K562 (cell line): Measurements from ENCODE around the gene ZNF322. TPM values are rescaled to one million over a fixed set of nuclear protein-coding genes. Genes with fewer than 3 reads are reported as not detected.

Experiments
- ATF1 ChIP-seq, 2 experiments: fragments of 450-650 bp in 1 of 2; IDR thresholded peaks; 2 replicates each; pipeline ENCODE4 v1.6.1; 2016; ENCODE audit warnings: missing compliant biosample characterization in 1 of 2, missing genetic modification characterization in 1 of 2
- CXXC5 ChIP-seq: fragments of 250-450 bp; sonication (Bioruptor Pico); IDR thresholded peaks from 2 replicates; pipeline ENCODE4 v1.8.0; 2022; ENCODE audit warnings: inconsistent platforms, mild to moderate bottlenecking, moderate library complexity
- E2F1 ChIP-seq: sonication (generic); formaldehyde crosslinking; IDR thresholded peaks from 2 replicates; pipeline ENCODE4 v1.8.1; 2023; ENCODE audit warnings: mild to moderate bottlenecking, missing genetic modification reagents, moderate library complexity
- NEUROD1 ChIP-seq: fragments of 150-350 bp; IDR thresholded peaks from 2 replicates; pipeline ENCODE4 v1.6.1; 2014; ENCODE audit warnings: borderline replicate concordance, low read length, low read depth; ENCODE audit not compliant: partially characterized antibody
- PRDM10 ChIP-seq: fragments of 450-650 bp; IDR thresholded peaks from 2 replicates; pipeline ENCODE4 v1.6.1; 2018; ENCODE audit not compliant: partially characterized antibody
- THRB ChIP-seq: fragments of 450-650 bp; formaldehyde crosslinking; conservative IDR thresholded peaks from 2 replicates; pipeline ENCODE4 v1.4.0; 2022; ENCODE audit warnings: mild to moderate bottlenecking, missing genetic modification characterization
- ZBED1 ChIP-seq: IDR thresholded peaks from 2 replicates; pipeline ENCODE4 v1.6.1; 2014
- ZBTB40 ChIP-seq, 2 experiments: fragments of 450-650 bp in 1 of 2; sonication (generic) in 1 of 2; formaldehyde crosslinking in 1 of 2; IDR thresholded peaks; 2 replicates each; pipeline versions ENCODE4 v1.7.1 to v1.9.0; 2016 to 2022; ENCODE audit warnings: inconsistent platforms in 1 of 2, mild to moderate bottlenecking in 1 of 2, missing genetic modification reagents in 1 of 2
- ZNF212 ChIP-seq: fragments of 450-650 bp; formaldehyde crosslinking; IDR thresholded peaks from 2 replicates; pipeline ENCODE4 v1.4.0; 2020; ENCODE audit warnings: mild to moderate bottlenecking
- polyA plus RNA-seq, 8 experiments: library from polyadenylated mRNA; depleted of rRNA in 4 of 8; stranded (reverse) in 5 of 8; unstranded in 3 of 8; fragments of >200 nt; fragmentation: Nextera tagmentation in 2 of 8; fragmentation: Illumina TruSeq in 1 of 8; extraction: Ambion mirVana in 2 of 8; extraction: Trizol in 1 of 8; gene quantifications; 2 replicates each; pipeline versions ENCODE4 v1.2.1 to v1.2.3, GENCODE V29; 2011 to 2014; ENCODE audit warnings: inconsistent platforms in 1 of 8, missing spikeins in 1 of 8
- total RNA-seq, 7 experiments: library from RNA; depleted of rRNA in 6 of 7; stranded (reverse); fragments of >200 nt in 6 of 7; fragmentation: Illumina TruSeq in 2 of 7; extraction: Trizol in 2 of 7; gene quantifications; 2 replicates each; pipeline versions ENCODE4 v1.2.1 to v1.2.3, GENCODE V29; 2011 to 2021; ENCODE audit warnings: low replicate concordance in 1 of 7

Gene ZNF322
- total and polyA plus RNA-seq, 9 of the 15 experiments (the other 6 are each of a cell fraction or from before 2014, with no cell fraction given) = 4.7 to 31.2 (median 18.7) TPM

- TF ChIP-seq E2F1 (CRISPR knock-in tag) (0 out of 2 replicates have a peak, but pooled peaks have one; percentile 48), CXXC5 (CRISPR knock-in tag) (peak; percentile 79), PRDM10 (peak; percentile 84), THRB (CRISPR knock-in tag) (0 out of 2 replicates have a peak, but pooled peaks have one; percentile 23), ATF1 (CRISPR knock-in tag; IDR thresholded peaks at IDR 0.05) (peak; percentile 96), ATF1 (tag; IDR thresholded peaks at IDR 0.05) (peak; percentile 99), NEUROD1 (peak; percentile 85), ZNF212 (CRISPR knock-in tag) (no peak), ZBED1 (peak; percentile 90; the same call in 1 of the 2 replicates), ZBTB40 (IDR thresholded peaks at IDR 0.05) (peak; percentile 83), ZBTB40 (CRISPR knock-in tag; IDR thresholded peaks at IDR 0.05) (no peak)
Measured at GRCh38 chr6:26596579-26597388, 62.8 kb downstream of the ZNF322 start, which contains the start of gene ABT1 (continued).
